GM23338 (cell line): ENCODE results near the gene NSD1. TPM values are rescaled to one million over a fixed set of nuclear protein-coding genes. Genes with fewer than 3 reads are reported as not detected.

ENCODE experiments used
- ATAC-seq: fragments of 200-7000 bp; cut with Tn5 transposase; 3 replicates; pipeline ENCODE4 v1.9.1; 2020
- DNase-seq: peaks from one replicate; pipeline ENCODE4 v3.0.0-alpha.2; 2015; ENCODE audit warnings: low spot score
- H2AFZ ChIP-seq: fragments of 200-600 bp; sonication (generic); 2 replicates; pipeline ENCODE4 v1.8.0; 2016; ENCODE audit warnings: antibody characterized with exemption, mild to moderate bottlenecking, moderate library complexity
- H3F3A ChIP-seq: fragments of 200-600 bp; sonication (generic); replicated peaks from 2 replicates; pipeline ENCODE4 v1.8.0; 2017; ENCODE audit warnings: antibody characterized with exemption, mixed run types, low read depth
- H3K27ac ChIP-seq: fragments of 200-600 bp; sonication (generic); 2 replicates; pipeline ENCODE4 v1.6.1; 2016; ENCODE audit warnings: low read depth
- H3K27me3 ChIP-seq: fragments of 200-600 bp; sonication (generic); 2 replicates; pipeline ENCODE4 v1.8.0; 2016; ENCODE audit warnings: mild to moderate bottlenecking, mixed run types, moderate library complexity; ENCODE audit not compliant: insufficient read depth
- H3K36me3 ChIP-seq: fragments of 200-600 bp; sonication (generic); 2 replicates; pipeline ENCODE4 v1.8.0; 2016; ENCODE audit warnings: mild to moderate bottlenecking; ENCODE audit not compliant: insufficient read depth
- H3K4me1 ChIP-seq: fragments of 200-600 bp; sonication (generic); 2 replicates; pipeline ENCODE4 v1.8.0; 2016; ENCODE audit warnings: mild to moderate bottlenecking, moderate library complexity; ENCODE audit not compliant: insufficient read depth
- H3K4me2 ChIP-seq: fragments of 200-600 bp; sonication (generic); 2 replicates; pipeline ENCODE4 v1.7.1; 2017; ENCODE audit warnings: mixed run types
- H3K4me3 ChIP-seq: fragments of 200-600 bp; sonication (generic); 2 replicates; pipeline ENCODE4 v1.6.1; 2016; ENCODE audit warnings: mixed run types
- H3K79me2 ChIP-seq: fragments of 200-600 bp; sonication (generic); replicated peaks from 2 replicates; pipeline ENCODE4 v1.8.0; 2017; ENCODE audit warnings: mild to moderate bottlenecking; ENCODE audit not compliant: insufficient read depth
- H3K9me2 ChIP-seq: fragments of 200-600 bp; sonication (generic); 2 replicates; pipeline ENCODE4 v1.8.0; 2017; ENCODE audit not compliant: insufficient read depth
- H4K20me1 ChIP-seq: fragments of 200-600 bp; sonication (generic); replicated peaks from 2 replicates; pipeline ENCODE4 v1.8.0; 2017; ENCODE audit warnings: mild to moderate bottlenecking; ENCODE audit not compliant: insufficient read depth
- H3K27ac Mint-ChIP-seq: 2 replicates; pipeline ENCODE4 v1.8.0; 2020; ENCODE audit warnings: inconsistent platforms, mild to moderate bottlenecking, moderate library complexity, mixed read lengths
- H3K27me3 Mint-ChIP-seq: 3 replicates; pipeline ENCODE4 v1.8.0; 2022; ENCODE audit warnings: low read depth, mild to moderate bottlenecking, moderate library complexity, mixed read lengths, inconsistent platforms; ENCODE audit not compliant: insufficient read depth, poor library complexity
- H3K36me3 Mint-ChIP-seq: 3 replicates; pipeline ENCODE4 v1.8.0; 2021; ENCODE audit warnings: low read depth, mild to moderate bottlenecking, inconsistent platforms, moderate library complexity, mixed read lengths
- H3K4me1 Mint-ChIP-seq: 3 replicates; pipeline ENCODE4 v1.8.0; 2020; ENCODE audit warnings: mild to moderate bottlenecking, inconsistent platforms, mixed read lengths
- H3K4me3 Mint-ChIP-seq: 3 replicates; pipeline ENCODE4 v1.8.0; 2021; ENCODE audit warnings: moderate library complexity, mild to moderate bottlenecking, inconsistent platforms, mixed read lengths
- H3K9me3 Mint-ChIP-seq: 3 replicates; pipeline ENCODE4 v1.8.0; 2020; ENCODE audit warnings: moderate library complexity, mild to moderate bottlenecking, inconsistent platforms, mixed read lengths
- ETS1 ChIP-seq: IDR thresholded peaks from 2 replicates; pipeline ENCODE4 v1.6.1; 2016; ENCODE audit warnings: antibody characterized with exemption
- EZH2 ChIP-seq: fragments of 200-600 bp; sonication (generic); IDR thresholded peaks from one replicate; pipeline ENCODE4 v1.8.0; 2017; ENCODE audit warnings: antibody characterized with exemption, mild to moderate bottlenecking, low read depth; ENCODE audit not compliant: unreplicated experiment
- NANOG ChIP-seq: IDR thresholded peaks from 2 replicates; pipeline ENCODE4 v1.6.1; 2016; ENCODE audit warnings: antibody characterized with exemption, borderline replicate concordance
- REST ChIP-seq: IDR thresholded peaks from one replicate; pipeline ENCODE4 v1.6.1; 2018; ENCODE audit warnings: antibody characterized with exemption; ENCODE audit not compliant: unreplicated experiment
- ZNF331 ChIP-seq: fragments of 250-450 bp; sonication (Bioruptor Pico); IDR thresholded peaks from 2 replicates; pipeline ENCODE4 v1.5.0; 2020; ENCODE audit warnings: low read depth, mild to moderate bottlenecking, moderate library complexity
- ZNF462 ChIP-seq: fragments of 250-450 bp; sonication (Bioruptor Pico); IDR thresholded peaks from 2 replicates; pipeline ENCODE4 v1.5.0; 2020; ENCODE audit warnings: mild to moderate bottlenecking, moderate library complexity
- polyA plus RNA-seq: library from polyadenylated mRNA; unstranded; fragments of >200 nt; fragmentation: Nextera tagmentation; extraction: Ambion mirVana; gene quantifications from 2 replicates; pipeline ENCODE4 v1.2.1, GENCODE V29; 2016
- total RNA-seq: library from RNA; depleted of rRNA; stranded (reverse); fragments of >200 nt; shearing (Covaris generic); gene quantifications from 2 replicates; pipeline ENCODE4 v1.2.3, GENCODE V29; 2014
- TF ChIP-seq, protein P1 (sequence below), 2 experiments: fragments of 200-600 bp in 1 of 2; sonication (generic) in 1 of 2; conservative IDR thresholded peaks; 2 replicates each; pipeline versions ENCODE4 v1.5.1 to v1.6.1; 2016 to 2017; ENCODE audit warnings: antibody characterized with exemption in 2 of 2, low read depth in 2 of 2, mild to moderate bottlenecking in 2 of 2, moderate library complexity in 1 of 2

Gene NSD1
- total and polyA plus RNA-seq, 2 experiments from 2014 or later, result 96.4 to 106 TPM

DNA sequence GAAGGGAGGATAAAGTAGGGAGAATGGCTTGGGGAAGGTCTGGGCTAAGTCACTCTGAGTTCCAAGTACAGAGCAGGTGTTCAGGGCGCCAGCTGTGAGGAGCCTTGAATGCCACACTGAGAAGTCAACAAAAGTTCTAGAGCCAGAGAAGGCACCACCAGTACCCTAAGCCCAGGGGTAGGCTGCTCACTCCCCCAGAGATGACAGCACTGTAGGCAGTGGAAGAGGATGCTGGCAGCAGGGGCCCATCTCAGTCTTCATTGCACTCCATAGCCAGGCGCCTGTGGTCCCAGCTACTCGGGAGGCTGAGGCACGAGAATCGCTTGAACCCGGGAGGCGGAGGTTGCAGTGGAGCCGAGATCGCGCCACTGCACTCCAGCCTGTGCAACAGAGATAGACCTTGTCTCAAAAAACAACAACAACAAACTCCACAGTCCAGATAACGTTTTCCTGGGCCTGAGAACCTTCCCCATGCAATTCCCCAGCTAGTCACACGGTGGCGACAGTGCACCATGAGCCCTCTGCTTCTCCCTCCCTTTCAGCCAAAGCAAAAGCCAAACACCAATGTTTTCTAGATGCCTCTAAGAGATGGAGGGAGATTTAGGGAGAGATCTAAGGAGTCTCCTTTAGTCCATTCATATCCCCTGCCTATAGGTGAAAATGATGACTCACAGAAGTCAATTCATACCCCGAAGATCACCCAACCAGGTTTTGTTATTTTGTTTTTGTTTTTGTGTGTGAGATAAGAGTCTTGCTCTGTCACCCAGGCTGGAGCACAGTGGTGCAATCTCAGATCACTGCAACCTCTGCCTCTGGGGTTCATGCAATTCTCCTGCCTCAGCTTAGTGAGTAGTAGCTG, 19.8 kb upstream of the NSD1 start:
- H3K4me1 Mint-ChIP-seq, result peaks cover 18% of the 10 kb centered on the region
- H3K4me2 ChIP-seq, result no peak overlapping the region
- H3K27me3 ChIP-seq, result 0 out of 2 replicates have a peak, but pooled peaks cover 3% of the 10 kb centered on the region
- H3F3A ChIP-seq, result peaks cover 15% of the 10 kb centered on the region; the same call in 1 of the 2 replicates
- H3K27ac ChIP-seq, result no peak overlapping the region
- H3K27ac Mint-ChIP-seq, result no peak overlapping the region
- no peaks in the 10 kb centered on the region for H3K79me2 ChIP-seq
- ATAC-seq, result peak; percentile 9
- H3K4me3 ChIP-seq, result no peak overlapping the region
- no peaks in the 10 kb centered on the region for H4K20me1 ChIP-seq
- peak; percentile 84 for DNase-seq
- H2AFZ ChIP-seq, result 0 out of 2 replicates have a peak overlapping the region, but pooled peaks have one; percentile 1
- TF ChIP-seq REST (no peak), ETS1 (no peak), ZNF331 (no peak), EZH2 (no peak), ZNF462 (CRISPR knock-in tag) (no peak), NANOG (no peak)
- TF ChIP-seq, protein P1, sequence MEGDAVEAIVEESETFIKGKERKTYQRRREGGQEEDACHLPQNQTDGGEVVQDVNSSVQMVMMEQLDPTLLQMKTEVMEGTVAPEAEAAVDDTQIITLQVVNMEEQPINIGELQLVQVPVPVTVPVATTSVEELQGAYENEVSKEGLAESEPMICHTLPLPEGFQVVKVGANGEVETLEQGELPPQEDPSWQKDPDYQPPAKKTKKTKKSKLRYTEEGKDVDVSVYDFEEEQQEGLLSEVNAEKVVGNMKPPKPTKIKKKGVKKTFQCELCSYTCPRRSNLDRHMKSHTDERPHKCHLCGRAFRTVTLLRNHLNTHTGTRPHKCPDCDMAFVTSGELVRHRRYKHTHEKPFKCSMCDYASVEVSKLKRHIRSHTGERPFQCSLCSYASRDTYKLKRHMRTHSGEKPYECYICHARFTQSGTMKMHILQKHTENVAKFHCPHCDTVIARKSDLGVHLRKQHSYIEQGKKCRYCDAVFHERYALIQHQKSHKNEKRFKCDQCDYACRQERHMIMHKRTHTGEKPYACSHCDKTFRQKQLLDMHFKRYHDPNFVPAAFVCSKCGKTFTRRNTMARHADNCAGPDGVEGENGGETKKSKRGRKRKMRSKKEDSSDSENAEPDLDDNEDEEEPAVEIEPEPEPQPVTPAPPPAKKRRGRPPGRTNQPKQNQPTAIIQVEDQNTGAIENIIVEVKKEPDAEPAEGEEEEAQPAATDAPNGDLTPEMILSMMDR (conservative IDR thresholded peaks at IDR 0.05; ENCODE audit: low read depth in 2 of 2), result peak; percentile 100
- H3K36me3 ChIP-seq, result no peaks in the 10 kb centered on the region
- H3K4me1 ChIP-seq, result peaks cover 8% of the 10 kb centered on the region
- H3K4me3 Mint-ChIP-seq, result no peak overlapping the region
- H3K9me2 ChIP-seq, result no peaks in the 10 kb centered on the region
- H3K9me3 Mint-ChIP-seq, result peaks cover 6% of the 10 kb centered on the region; the same call in 2 of the 3 replicates
- 0 out of 3 replicates have a peak, but pooled peaks cover 4% of the 10 kb centered on the region for H3K36me3 Mint-ChIP-seq
- peaks cover 34% of the 10 kb centered on the region for H3K27me3 Mint-ChIP-seq
